Embryonic facial prominence (tissue), 1 donor: ENCODE data around the gene RMND5A.
"Not testable (repeated sequence)": the region's sequence is repeated elsewhere in the genome, so short reads cannot be mapped to it uniquely, and the experiment has no call there.

Source experiments
- DNase-seq: peaks from one replicate; pipeline ENCODE4 v3.0.0-alpha.2; 2016; ENCODE audit errors: extremely low spot score

Gene RMND5A

DNA sequence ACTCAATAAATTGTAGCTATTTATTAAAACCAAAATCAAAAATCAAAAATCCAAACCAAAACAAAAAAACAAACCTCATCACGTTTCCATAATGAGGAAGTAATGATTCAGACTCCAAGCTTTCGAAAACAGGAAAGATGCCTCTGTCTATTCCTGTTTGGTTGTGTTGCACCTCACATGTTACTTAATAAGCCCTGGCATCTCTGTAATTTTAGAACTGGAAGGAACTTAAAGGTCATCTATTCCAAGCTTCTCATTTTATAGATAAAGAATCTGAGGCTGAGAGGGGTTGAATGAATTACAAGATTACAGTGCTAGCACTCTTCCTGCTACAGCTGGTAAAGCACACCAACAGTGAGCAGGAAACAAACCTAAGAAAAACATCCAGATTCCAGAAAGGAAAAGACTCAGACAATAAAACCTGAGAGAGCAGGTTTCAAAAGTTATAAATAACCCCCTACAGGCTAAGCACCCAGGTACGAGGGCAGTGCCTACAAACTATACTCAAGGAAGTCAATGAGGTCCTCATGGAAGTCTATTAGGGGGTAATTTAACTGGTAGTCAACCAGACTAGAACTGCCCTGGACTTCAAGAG lies 5.4 kb upstream of the RMND5A start:
- DNase-seq: not testable (repeated sequence)

DNA sequence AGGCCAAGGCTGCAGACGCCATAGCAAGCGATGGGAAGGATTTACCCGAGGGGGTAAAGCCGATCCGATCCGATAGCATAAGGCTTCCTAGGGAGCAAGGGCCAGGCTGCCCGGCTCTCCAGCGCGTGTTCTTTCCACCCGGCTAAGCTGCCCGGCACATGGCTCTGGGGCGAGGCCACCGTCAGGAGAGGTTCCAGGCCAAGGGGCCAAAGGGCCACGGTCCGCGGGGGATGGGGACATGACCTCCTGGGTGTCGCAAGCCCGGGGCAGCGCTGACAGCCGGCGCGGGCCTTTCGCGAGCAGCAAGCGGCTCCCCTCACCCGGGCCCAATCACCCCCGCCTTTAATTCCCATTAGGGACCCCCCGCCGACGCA lies 841 bp upstream of the RMND5A start:
- DNase-seq: not testable (repeated sequence)

DNA sequence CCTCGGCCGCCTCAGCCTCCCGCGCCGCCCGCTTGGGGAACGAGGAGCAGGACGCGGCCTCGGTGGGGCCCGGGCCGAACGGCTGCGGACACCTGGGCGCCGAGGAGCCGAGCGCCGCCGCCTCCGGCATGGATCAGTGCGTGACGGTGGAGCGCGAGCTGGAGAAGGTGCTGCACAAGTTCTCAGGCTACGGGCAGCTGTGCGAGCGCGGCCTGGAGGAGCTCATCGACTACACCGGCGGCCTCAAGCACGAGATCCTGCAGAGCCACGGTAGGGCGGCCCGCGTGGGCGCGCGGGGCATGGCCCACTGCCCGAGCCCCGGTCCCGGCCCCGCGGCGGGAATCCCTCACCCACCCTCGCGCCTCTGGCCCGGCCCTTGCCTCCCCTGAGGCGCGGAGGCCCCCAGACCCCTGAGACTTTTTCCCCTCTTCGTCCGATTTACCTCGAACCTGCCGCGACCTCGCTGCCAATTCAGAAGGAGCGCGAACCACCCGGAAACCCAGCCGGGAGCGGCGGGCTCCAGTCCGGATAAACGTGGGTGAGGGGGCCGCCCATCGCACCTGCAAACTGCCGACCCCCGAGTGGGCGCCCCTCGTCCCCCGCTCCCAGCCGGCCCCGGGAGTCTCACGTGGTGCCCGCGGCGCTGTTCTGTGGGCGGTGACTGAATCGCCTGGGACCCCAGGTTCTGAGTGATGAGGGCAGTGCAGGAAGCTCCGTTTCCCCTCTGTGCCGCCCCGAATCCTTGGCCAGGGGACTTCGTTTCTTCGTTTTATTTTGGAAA lies 639 bp downstream of the RMND5A start:
- DNase-seq: not testable (repeated sequence)

DNA sequence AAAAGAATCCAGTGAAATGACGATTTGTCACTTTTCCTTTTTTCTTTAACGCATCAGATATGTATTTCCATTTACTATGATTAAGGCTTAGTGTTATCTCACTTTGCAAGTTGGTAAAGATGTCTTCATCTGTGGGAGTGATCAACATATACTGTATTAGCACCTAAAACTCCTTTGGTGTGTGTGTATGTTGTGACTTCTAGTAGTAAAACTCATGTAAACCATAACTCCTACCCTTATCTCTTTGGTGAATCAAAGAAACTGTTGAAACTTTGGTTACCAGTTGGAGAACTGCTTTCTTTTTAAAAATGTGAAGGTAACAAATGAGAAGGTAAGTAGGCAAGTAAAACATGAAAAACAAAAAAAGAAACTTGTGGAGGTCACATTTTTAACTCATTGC lies 5.6 kb downstream of the RMND5A start:
- not testable (repeated sequence) for DNase-seq

DNA sequence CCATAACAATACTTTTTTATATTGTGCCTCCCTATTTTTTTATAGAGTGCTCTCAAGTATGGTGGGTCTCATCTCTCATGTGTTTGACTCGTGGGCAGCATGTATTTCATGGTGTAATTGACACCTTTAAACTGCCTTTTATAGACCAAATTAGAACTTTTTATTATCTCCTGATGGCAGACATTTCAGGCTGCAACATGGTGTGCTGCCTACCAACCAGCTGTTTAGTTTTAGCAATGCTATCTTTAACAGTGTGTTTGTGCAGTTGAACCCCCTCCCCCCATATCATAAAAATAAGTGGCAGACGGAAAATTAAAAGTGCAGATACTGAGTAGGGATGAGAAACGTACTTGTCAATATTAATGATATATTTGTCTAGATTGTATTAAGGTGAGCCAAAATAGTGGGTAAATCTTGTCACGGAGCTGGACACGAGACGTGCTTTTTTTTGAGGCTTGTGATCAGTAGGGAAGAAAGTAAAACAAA lies 12.0 kb downstream of the RMND5A start:
- DNase-seq: not testable (repeated sequence)

DNA sequence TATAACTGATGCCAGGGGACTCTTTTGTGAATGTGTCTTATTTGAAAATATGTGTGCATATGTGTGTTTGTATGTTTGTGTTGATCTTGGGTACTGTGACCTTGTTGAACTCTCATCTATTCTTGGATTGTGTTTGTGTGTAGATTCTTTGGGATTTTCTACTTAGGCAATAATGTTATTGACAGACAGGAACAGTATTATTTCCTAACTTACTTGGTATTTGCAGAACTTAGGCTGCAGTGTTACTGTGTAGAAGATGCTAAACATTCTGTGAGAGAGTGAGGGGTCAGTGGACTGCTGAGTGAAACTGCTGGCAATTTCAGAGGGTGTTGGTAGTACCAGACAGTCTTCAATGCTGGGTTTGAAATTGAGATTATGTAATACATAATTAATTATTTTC lies 12.7 kb downstream of the RMND5A start:
- not testable (repeated sequence) for DNase-seq

DNA sequence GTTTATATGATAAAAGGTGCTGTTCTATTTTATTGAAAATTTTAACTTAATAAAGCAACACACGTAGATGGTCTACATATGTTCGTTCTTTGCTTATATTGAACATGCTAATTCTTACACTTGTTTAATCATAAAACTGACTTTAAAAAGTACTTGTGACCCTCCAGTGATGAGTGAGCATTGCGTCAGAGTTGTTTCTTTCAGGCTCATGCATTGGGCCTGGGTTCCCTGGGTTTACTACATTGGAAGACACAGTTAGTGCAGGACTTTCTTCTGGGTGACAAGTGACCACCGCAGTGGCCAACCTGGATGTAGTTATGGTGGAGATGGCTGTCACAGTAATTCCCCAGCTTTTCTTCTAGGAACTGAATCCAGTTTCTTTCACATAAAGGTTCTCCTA lies 13.4 kb downstream of the RMND5A start:
- DNase-seq: not testable (repeated sequence)

DNA sequence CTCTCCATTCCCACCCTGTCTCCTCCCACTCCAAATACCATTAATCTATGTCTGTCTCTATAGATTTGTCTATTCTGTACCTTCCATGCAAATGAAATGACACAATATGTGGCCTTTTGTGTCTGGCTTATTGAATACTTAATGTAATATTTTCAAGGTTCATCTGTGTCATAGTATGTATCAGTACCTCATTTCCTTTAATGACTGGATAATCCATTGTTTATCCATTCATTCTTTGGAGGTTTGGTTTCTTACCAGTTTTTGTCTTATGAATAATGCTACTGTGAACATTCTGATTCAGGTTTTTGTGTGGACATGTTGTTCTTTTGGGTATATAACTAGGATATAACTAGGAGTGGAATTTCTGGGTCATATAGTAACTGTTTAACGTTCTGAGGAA lies 14.8 kb downstream of the RMND5A start:
- DNase-seq: not testable (repeated sequence)

DNA sequence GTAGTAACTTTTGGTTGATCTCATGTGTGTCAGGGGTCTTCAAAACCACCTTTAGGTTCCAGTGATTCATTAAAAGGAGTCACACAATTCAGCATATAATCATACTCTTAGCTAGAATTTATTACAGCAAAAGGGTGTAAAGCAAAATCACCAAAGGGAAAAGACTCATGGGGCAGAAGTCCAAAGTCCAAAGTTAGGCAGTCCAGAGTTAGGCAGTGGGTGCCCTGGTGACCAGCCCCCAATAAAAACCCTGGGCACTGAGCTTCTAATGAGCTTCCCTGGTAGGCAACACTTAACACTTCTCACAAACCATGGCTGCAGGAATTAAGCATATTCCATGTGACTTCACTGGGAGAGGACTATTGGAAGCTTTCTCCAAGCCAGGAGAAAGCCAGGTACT lies 19.4 kb downstream of the RMND5A start:
- DNase-seq: not testable (repeated sequence)

DNA sequence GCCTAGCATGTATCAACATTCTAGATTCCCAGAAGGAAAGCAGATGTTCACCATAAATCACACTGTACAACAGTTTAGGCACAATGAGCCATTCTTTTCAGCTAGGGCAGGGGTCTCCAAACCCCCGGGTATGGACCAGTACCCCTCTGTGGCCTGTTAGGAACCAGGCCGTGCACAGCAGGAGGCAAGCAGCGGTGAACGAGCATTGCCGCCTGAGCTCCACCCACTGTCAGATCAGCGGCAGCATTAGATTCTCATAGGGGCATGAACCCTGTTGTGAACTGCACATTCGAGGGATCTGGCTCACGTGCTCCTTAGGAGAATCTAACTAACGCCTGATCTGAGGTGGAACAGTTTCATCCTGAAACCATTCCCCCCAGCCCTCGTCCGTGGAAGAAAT lies 19.8 kb downstream of the RMND5A start:
- DNase-seq: not testable (repeated sequence)

DNA sequence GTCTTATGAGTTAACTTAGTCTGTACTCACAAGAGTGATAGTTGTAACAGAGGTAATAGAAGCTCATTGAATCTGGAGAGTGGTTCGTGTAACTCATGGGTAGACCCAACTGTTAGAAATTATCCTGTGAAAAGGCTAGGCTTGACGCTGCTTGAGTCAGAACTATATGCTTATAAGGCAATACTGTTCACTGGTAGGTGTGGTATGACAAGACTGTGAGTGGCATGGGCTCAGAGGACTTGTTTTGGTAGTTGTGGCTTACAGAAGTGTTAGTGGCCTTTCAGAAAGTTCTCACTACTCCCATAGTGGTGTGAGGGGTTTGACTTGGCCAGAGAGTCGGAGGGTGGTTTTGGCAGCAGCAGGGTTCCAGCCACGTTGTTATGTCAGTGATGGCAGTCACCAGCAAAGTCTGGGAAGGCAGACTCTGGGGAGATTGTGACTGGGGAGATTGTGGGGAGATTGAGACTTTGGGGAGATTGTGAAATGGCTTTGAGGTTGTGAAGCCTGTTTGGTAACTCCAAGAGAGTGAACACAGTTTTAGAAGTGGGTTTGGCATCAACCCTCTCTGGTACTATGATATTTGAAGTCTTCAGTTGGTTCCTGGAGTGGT lies 21.9 kb downstream of the RMND5A start:
- not testable (repeated sequence) for DNase-seq

DNA sequence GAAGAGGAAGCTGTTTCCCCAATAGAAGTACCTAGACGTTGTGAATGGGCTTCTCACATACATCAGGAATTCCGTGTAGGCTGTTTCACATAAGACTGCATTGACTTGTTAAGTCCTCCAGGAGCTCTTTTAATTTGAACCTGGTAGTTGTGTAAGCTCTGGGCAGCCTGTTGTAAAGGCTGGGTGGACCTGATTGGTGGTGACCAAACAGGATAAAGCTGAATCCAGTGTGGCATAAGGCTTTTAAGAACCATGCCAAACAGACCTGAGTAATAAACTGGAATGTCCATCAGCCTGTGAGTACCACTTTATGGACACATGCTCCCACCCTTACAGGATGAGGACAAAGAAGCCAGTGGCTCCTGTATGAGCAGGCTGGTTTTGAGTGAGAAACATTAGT lies 24.1 kb downstream of the RMND5A start:
- DNase-seq: no peak

DNA sequence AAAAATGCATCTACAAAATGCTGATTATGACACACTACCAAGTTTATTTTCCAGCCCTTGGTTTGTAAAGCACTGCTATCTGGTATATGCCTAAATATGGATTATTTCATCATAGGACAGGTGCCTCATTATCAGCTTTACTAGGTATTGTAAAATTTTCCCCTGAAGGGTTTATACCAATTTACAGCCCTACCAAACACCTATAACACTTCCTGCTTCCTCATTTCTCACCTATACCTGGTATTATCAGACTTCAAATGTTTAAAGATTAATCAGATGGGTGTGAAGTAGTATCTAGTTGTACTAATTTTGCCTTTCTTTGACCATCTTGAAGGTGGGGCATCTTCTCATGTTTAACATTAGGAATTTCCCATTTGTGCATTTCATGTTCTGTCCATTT lies 26.8 kb downstream of the RMND5A start:
- no peak for DNase-seq

DNA sequence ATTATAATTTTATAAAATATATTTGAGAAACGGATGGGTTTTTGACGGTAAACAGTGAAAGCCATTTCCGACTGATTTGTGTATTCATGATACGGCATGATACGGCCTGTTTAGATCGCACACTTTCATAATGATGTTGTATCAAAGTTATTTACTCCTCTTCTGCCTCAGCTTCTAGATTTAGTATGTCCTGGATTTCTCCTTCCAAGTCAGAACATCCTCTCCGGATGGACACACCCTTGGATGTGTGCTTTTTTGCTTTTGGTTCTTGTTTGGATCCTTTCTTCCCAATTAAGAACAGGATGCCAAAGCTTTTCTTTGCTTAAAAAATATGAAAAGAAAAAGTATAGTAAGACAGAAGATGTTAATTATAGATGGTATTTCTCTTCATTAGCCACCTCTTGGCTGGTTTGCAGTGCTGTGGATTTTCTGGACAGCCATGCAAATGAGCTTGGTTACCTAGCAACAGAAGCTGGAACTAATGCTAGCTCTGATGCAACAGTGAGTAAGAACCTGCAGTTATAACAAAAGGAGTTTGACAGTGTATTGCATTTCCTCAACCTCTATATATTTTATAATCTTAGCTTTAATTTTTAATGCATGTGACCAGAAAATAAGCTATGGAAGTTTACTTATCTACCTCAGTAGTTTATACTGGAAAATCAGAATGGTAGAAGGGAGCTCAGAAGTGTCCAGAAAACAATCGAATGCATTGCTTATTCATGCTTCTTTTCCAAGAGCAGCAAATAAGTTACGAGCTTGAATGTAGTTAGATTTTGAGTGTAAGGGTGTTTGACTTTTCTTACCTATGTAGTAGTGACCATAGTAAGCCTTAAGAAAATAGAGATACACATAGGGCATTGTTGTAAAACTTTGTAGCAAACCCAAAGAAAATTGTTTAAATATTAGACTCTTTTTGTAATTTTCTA lies 27.9 kb downstream of the RMND5A start:
- no peak for DNase-seq

DNA sequence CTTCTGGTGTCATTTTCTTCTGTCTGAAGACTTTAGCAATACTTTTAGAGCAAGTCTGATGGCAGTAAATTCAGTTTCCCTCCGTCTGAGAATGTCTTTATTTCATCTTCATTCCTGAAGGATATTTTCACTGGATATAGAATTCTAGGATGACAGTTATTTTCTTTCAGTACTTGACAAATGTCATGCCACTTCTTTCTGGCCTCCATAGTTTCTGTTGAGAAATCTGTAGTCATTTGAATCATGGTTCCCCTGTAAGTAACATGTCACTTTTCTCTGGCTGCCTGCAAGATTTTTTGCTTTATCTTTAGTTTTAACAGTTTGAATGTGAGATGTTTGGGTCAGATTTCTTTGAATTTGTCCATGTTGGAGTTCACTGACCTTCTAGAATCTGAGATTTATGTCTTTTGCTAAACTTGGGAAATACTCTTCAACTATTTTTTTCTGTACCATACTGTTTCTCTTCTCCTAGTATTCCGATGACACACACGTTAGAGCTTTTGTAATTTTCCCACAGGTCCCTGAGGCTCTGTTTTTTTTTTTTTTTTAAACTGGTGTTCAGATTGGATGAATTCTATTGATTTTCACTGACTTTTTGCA lies 30.2 kb downstream of the RMND5A start:
- DNase-seq: no peak

DNA sequence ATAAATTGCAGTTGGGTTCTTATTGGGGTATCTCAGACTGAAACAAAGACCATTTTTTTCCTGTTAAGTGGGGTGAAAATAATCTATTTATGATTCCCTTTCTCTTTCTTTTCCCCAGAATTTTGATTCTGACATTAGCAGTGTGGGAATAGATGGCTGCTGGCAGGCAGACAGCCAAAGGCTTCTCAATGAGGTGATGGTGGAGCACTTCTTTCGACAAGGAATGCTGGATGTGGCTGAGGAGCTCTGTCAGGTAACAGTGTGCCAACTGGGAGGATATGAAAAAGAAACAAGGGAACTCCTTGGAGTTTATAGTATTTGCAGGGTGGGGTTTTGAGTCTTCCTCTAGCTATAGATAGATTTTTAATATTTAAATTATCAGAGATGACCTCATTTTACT lies 31.7 kb downstream of the RMND5A start:
- DNase-seq: no peak

DNA sequence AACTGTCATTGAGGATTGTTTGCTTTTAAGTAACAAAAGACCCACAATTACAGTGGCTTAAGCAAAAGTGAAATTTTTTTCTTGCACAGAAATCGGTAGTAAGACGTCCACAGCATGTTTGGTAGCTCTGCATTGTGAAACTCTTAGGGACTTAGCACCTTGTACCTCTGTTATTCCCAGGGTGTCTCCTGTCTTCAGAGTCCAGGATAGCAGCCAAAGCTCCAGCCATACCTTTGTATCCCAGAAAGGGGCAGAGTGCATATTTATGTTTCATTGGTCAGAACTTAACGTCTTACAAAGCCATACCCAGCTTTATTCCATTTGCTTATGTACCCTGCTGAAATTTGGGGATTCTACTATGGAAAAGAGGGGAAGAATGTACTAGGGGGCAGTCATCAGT lies 32.8 kb downstream of the RMND5A start:
- no peak for DNase-seq

DNA sequence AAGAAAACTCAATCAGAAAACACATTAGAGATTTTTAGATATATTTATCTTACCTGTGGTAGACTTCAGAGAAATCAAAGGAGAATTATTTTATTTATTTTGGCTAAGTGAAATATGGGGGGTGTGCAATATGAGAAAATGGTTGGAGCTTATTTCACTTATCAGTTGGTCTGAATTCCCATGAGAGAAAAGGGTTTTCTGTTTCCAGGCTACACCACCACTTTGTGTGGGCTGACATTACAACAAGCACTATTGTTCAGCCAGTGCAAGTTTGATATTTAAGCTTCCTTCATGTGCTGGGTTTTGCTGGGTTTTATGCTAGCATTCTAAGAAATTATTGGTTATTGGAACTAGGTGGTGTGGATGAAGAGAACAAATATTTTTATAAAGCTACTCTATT lies 33.5 kb downstream of the RMND5A start:
- DNase-seq: no peak

DNA sequence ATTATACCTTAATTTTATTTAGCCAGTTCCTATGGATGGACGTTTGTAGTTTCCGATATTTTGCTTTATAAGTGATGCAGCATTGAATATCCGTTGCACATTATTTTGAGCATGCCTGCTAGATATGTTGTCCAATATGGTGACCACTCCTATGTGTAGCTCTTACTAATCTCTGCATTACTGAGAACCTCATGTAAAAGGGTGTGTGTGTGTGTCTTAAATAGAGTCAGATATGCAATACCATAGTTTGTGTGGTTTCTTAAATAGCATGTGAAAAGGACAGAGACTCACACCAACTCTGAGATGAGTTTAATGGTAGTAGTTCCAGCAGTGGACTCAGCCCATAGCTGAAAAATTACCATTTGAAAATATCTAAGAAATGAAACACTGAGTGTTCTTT lies 38.3 kb downstream of the RMND5A start:
- no peak for DNase-seq

DNA sequence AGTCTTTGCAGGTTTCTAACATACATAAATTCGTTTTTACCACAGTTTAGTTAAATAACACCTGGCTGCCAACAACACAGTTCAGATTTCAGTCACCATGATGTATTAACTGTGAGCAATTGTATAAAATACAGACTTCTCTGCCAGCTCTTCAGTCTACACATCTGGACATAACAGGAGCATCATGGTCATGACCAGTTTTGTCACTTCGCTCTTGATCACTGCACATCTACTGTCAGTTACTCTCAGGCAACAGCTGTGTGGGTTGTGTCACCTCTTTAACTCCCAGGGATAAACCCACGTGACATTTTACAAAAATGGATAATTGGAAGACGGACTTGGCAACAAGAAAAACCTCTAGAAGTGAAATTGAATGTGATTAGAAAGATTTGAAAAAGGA lies 40.3 kb downstream of the RMND5A start:
- no peak for DNase-seq

DNA sequence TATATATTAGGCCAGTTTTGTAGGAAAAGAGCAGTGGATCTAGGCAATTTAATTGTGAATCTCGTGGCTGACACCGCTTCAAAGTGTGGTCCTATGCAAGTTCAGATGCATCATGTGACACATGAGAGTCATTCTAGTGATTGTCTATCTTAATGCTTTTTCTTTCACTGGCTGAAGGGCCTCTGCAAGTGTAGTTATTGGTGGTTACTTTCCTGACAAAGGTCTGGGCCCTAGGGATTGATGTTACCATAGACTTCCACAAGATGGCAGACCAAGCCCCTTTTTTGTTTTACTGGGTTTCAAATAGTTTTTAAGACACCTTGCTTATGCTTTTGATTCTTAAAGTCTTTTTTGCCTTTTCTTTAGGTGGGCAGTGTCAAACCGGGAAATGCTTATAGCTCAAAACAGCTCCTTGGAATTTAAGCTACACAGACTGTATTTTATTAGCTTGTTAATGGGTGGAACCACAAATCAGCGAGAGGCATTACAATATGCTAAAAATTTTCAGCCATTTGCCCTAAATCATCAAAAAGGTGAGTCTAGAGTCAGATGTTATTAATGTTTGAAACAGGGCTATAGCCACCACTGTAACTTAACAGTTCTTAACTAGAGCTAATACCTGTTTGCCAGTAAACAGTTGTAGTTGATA lies 44.7 kb downstream of the RMND5A start:
- DNase-seq: no peak
